Neural progenitor cell (in vitro differentiated cells): ENCODE results near the gene DDX28. TPM values are rescaled to one million over a fixed set of nuclear protein-coding genes. Genes with fewer than 3 reads are reported as not detected.

Experiments used
- DNase-seq: peaks from one replicate; pipeline ENCODE4 v3.0.0-alpha.2; 2016; ENCODE audit warnings: low spot score
- H2AFZ ChIP-seq: fragments of 200-600 bp; sonication (generic); replicated peaks from 2 replicates; pipeline ENCODE4 v1.6.1; 2016; ENCODE audit warnings: antibody characterized with exemption
- H3F3A ChIP-seq: fragments of 200-600 bp; sonication (generic); 2 replicates; pipeline ENCODE4 v1.6.1; 2016; ENCODE audit warnings: antibody characterized with exemption, low read depth
- H3K27ac ChIP-seq: fragments of 200-600 bp; sonication (generic); 2 replicates; pipeline ENCODE4 v1.5.1; 2016; ENCODE audit warnings: mild to moderate bottlenecking
- H3K27me3 ChIP-seq: fragments of 200-600 bp; sonication (generic); 2 replicates; pipeline ENCODE4 v1.6.1; 2016; ENCODE audit warnings: mild to moderate bottlenecking, moderate library complexity
- H3K36me3 ChIP-seq: fragments of 200-600 bp; sonication (generic); 2 replicates; pipeline ENCODE4 v1.5.1; 2016
- H3K4me1 ChIP-seq: fragments of 200-600 bp; sonication (generic); 2 replicates; pipeline ENCODE4 v1.6.1; 2016; ENCODE audit warnings: mixed run types
- H3K4me2 ChIP-seq: fragments of 200-600 bp; sonication (generic); 2 replicates; pipeline ENCODE4 v1.6.1; 2016
- H3K4me3 ChIP-seq: fragments of 200-600 bp; sonication (generic); 2 replicates; pipeline ENCODE4 v1.5.1; 2016
- H3K79me2 ChIP-seq: fragments of 200-600 bp; sonication (generic); 2 replicates; pipeline ENCODE4 v1.6.1; 2016; ENCODE audit warnings: low read depth
- H3K9ac ChIP-seq: fragments of 200-600 bp; sonication (generic); 2 replicates; pipeline ENCODE4 v1.6.1; 2016
- H3K9me3 ChIP-seq: fragments of 200-600 bp; sonication (generic); 2 replicates; pipeline ENCODE4 v1.5.1; 2016; ENCODE audit warnings: low read depth
- H4K20me1 ChIP-seq: fragments of 200-600 bp; sonication (generic); 2 replicates; pipeline ENCODE4 v1.6.1; 2016; ENCODE audit warnings: low read depth
- H3K27ac Mint-ChIP-seq: 3 replicates; pipeline ENCODE4 v1.8.0; 2021; ENCODE audit warnings: mixed read lengths
- H3K27me3 Mint-ChIP-seq: 2 replicates; pipeline ENCODE4 v1.8.0; 2022; ENCODE audit warnings: low read depth, mild to moderate bottlenecking, inconsistent platforms, moderate library complexity, mixed read lengths; ENCODE audit not compliant: insufficient read depth
- H3K36me3 Mint-ChIP-seq: 3 replicates; pipeline ENCODE4 v1.8.0; 2021; ENCODE audit warnings: mixed read lengths
- H3K4me1 Mint-ChIP-seq: 3 replicates; pipeline ENCODE4 v1.8.0; 2021; ENCODE audit warnings: mixed read lengths
- H3K4me3 Mint-ChIP-seq: 3 replicates; pipeline ENCODE4 v1.8.0; 2021; ENCODE audit warnings: mild to moderate bottlenecking, moderate library complexity, mixed read lengths
- H3K9me3 Mint-ChIP-seq: 3 replicates; pipeline ENCODE4 v1.8.0; 2020; ENCODE audit warnings: mixed read lengths
- CTCF ChIP-seq: fragments of 200-600 bp; sonication (generic); IDR thresholded peaks from 2 replicates; pipeline ENCODE4 v1.5.1; 2017; ENCODE audit warnings: antibody characterized with exemption, mild to moderate bottlenecking
- EZH2 ChIP-seq: fragments of 200-600 bp; sonication (generic); IDR thresholded peaks from 2 replicates; pipeline ENCODE4 v1.6.1; 2017; ENCODE audit warnings: antibody characterized with exemption, mild to moderate bottlenecking, moderate library complexity
- EZH2phosphoT487 ChIP-seq: fragments of 200-600 bp; sonication (generic); IDR thresholded peaks from 2 replicates; pipeline ENCODE4 v1.6.1; 2017; ENCODE audit warnings: antibody characterized with exemption
- total RNA-seq: library from RNA; depleted of rRNA; stranded (reverse); fragments of >200 nt; gene quantifications from 2 replicates; pipeline ENCODE4 v1.2.3, GENCODE V29; 2015; ENCODE audit warnings: low replicate concordance

DDX28 gene
- total RNA-seq, 1 donor from 2014 or later: 7.3 TPM

- H3K4me3 ChIP-seq: no peak overlapping the region
- no peaks in the 10 kb centered on the region for H3K36me3 ChIP-seq
- Mint-ChIP-seq H3K27ac (no peak overlapping the region), H3K27me3 (peaks cover 7% of the 10 kb centered on the region), H3K4me1 (peaks cover 16% of the 10 kb centered on the region), H3K9me3 (no peaks in the 10 kb centered on the region), H3K4me3 (no peak overlapping the region), H3K36me3 (peaks cover 12% of the 10 kb centered on the region)
- no peak overlapping the region for H2AFZ ChIP-seq
- H3K9me3 ChIP-seq: no peaks in the 10 kb centered on the region
- no peaks in the 10 kb centered on the region for H3K4me1 ChIP-seq
- no peak overlapping the region for H3K9ac ChIP-seq
- no peaks in the 10 kb centered on the region for H3K27me3 ChIP-seq
- H4K20me1 ChIP-seq: no peaks in the 10 kb centered on the region
- no peak overlapping the region for H3K27ac ChIP-seq
- H3K4me2 ChIP-seq: no peak overlapping the region
- no peaks in the 10 kb centered on the region for H3K79me2 ChIP-seq
- H3F3A ChIP-seq: no peaks in the 10 kb centered on the region
- TF ChIP-seq EZH2: no peak
- no peak for TF ChIP-seq EZH2phosphoT487
- TF ChIP-seq CTCF: no peak
- no peak for DNase-seq
Observed at GRCh38 chr16:68068926-68069325, 45.9 kb upstream of the DDX28 start.

GRCh38 chr16:68066763-68067162 is 43.7 kb upstream of the DDX28 start:
- Histone ChIP-seq H3K4me1 (no peaks in the 10 kb centered on the region), H3K4me2 (no peak overlapping the region), H3K4me3 (no peak overlapping the region), H4K20me1 (no peaks in the 10 kb centered on the region), H3F3A (no peaks in the 10 kb centered on the region), H3K79me2 (no peaks in the 10 kb centered on the region), H2AFZ (no peak overlapping the region), H3K27ac (no peak overlapping the region), H3K9ac (no peak overlapping the region), H3K9me3 (no peaks in the 10 kb centered on the region), H3K36me3 (no peaks in the 10 kb centered on the region), H3K27me3 (no peaks in the 10 kb centered on the region)
- H3K27me3 Mint-ChIP-seq: peaks cover 6% of the 10 kb centered on the region
- H3K4me3 Mint-ChIP-seq: no peak overlapping the region
- H3K4me1 Mint-ChIP-seq: peaks cover 16% of the 10 kb centered on the region
- DNase-seq: no peak
- no peak for TF ChIP-seq EZH2
- TF ChIP-seq CTCF: no peak
- no peak for TF ChIP-seq EZH2phosphoT487
- H3K36me3 Mint-ChIP-seq: peaks cover 7% of the 10 kb centered on the region
- no peak overlapping the region for H3K27ac Mint-ChIP-seq
- H3K9me3 Mint-ChIP-seq: no peaks in the 10 kb centered on the region

GRCh38 chr16:68065716-68066305 is 42.8 kb upstream of the DDX28 start:
- TF ChIP-seq EZH2phosphoT487 (no peak), EZH2 (no peak), CTCF (no peak)
- Histone ChIP-seq H3K27ac (no peak overlapping the region), H3K9ac (no peak overlapping the region)

More at GRCh38 chr16:68065716-68066305, 42.8 kb upstream of the DDX28 start:
- Histone ChIP-seq H3K4me1 (no peaks in the 10 kb centered on the region), H2AFZ (no peak overlapping the region), H3F3A (no peaks in the 10 kb centered on the region), H3K4me3 (no peak overlapping the region), H3K9me3 (no peaks in the 10 kb centered on the region), H3K79me2 (no peaks in the 10 kb centered on the region), H3K4me2 (no peak overlapping the region), H3K27me3 (no peaks in the 10 kb centered on the region), H4K20me1 (no peaks in the 10 kb centered on the region), H3K36me3 (no peaks in the 10 kb centered on the region)
- H3K27me3 Mint-ChIP-seq: peaks cover 4% of the 10 kb centered on the region
- DNase-seq: no peak
- peaks cover 10% of the 10 kb centered on the region for H3K36me3 Mint-ChIP-seq
- H3K4me3 Mint-ChIP-seq: no peak overlapping the region
- no peak overlapping the region for H3K27ac Mint-ChIP-seq
- no peaks in the 10 kb centered on the region for H3K9me3 Mint-ChIP-seq
- H3K4me1 Mint-ChIP-seq: peaks cover 16% of the 10 kb centered on the region
